GM19099 (cell line): ENCODE measurements around the gene RBBP6.

ENCODE experiments used
- POLR2A ChIP-seq: IDR thresholded peaks from 3 replicates; pipeline ENCODE4 v1.6.1; 2011; ENCODE audit warnings: low read depth; ENCODE audit not compliant: insufficient read length; ENCODE audit errors: extremely low read depth

The RBBP6 gene

GRCh38 chr16:24539295-24539849 lies at the start of gene RBBP6:
RBBP6 (plus strand) TSS chr16:24539566; CDS start chr16:24540627, 1,061 bp downstream.
- TF ChIP-seq POLR2A, result peak; percentile 97

DNA sequence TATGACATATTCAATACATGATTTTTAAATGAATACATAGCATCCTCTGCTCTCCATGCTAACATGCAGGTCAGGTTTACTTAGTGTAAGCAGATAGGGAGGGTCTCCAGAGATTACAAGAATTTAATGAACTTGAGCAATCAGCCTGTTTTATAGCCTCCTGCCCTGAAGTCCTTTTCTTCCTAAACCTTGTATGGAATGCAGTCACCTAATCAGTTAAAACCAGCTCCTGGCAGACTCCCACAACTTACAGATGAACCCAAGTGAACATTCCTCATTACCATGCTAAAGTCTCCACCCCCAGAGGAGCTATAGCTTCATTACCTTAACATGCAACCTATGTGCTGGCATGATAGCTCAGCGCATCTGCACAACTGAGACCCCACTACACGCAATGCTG lies 48.5 kb upstream of the RBBP6 start:
- no peak for TF ChIP-seq POLR2A

- no peak for TF ChIP-seq POLR2A
These were observed 47.6 kb upstream of the RBBP6 start for GRCh38 chr16:24491731-24492130.

GRCh38 chr16:24493821-24494220 lies 45.5 kb upstream of the RBBP6 start:
- no peak for TF ChIP-seq POLR2A

DNA sequence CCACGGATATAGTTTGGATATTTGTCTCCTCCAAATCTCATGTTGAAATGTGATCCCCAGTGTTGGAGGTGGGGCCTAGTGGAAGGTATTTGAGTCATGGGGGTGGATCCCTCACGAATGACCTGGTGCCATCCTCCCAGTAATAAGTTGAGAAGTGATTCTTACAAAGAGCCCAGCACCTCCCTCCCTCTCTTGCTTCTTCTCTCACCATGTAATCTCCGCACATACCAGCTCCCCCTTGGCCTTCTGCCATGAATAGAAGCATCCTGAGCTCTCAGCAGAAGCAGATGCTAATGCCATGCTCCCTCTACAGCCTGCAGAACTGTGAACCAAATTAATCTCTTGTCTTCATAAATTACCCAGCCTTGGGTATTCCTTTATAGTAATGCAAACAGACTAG lies 41.9 kb upstream of the RBBP6 start:
- TF ChIP-seq POLR2A, result no peak

- no peak for TF ChIP-seq POLR2A
These were observed 40.1 kb upstream of the RBBP6 start for GRCh38 chr16:24499193-24499814.

DNA sequence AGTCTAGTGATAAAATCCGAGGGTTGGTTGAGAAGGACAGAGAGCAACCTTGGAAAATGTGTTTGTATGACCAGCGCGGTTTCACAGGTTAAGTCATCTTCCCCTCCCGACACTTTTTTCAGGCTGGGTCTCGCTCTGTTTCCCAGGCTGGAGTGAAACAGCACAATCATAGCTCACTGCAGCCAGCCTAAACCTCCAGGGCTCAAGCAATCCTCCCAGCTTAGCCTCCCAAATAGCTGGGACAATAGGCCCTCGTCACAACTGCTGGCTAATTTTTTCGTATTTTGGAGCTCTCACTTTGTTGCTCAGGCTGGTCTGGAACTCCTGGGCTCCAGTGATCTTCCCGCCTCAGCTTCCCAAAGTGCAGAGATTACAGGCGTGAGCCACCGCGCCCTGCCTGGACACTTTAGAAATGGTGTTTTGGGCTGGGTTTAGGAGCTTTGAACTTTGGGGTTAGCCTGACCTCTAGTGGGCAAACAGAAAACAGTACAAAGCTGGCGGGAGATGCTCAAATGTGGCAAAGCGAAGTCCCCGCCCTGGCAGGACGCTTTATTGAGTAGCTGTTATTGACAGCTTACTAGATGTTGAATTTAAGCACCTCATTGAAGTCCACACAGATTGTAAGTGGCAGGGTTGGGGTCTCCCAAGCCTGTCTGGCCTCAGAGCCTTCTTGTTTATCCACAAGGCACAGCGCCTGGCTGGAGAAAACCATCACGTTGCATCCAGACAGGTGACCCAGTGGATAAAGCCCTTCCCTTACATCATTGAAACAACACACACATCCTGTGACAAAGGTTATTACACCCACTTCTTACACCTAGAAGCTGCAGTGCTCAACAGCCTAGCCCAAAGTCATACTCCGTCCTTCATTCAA lies 34.7 kb upstream of the RBBP6 start:
- TF ChIP-seq POLR2A, result no peak

- TF ChIP-seq POLR2A, result no peak
These were observed 33.4 kb upstream of the RBBP6 start for GRCh38 chr16:24505959-24506358.

- TF ChIP-seq POLR2A, result no peak
These were observed 31.3 kb upstream of the RBBP6 start for GRCh38 chr16:24507959-24508480.

- no peak for TF ChIP-seq POLR2A
These were observed 30.8 kb upstream of the RBBP6 start for GRCh38 chr16:24508614-24509013.

- no peak for TF ChIP-seq POLR2A
These were observed 29.8 kb upstream of the RBBP6 start for GRCh38 chr16:24509536-24509935.

DNA sequence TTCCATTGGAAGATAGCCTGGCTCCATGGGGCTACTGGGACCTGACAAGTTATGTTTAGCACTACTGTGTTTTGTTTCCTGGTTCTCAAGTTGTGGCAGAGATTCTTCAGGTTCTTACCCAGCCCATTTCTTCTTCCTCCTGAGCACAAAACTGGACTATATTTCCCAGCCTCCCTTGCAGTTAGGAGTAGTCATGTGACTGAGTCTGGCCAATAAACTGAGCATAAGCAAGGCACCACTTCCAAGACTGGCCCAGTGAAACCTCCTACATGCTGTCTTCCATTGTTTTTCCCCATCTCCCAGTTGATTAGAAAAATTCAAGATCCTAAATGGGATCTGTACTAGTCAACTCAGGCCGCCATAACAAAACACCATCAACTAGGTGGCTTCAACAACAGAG lies 28.2 kb upstream of the RBBP6 start:
- no peak for TF ChIP-seq POLR2A

GRCh38 chr16:24511792-24512191 lies 27.6 kb upstream of the RBBP6 start:
- no peak for TF ChIP-seq POLR2A

GRCh38 chr16:24514096-24514495 lies 25.3 kb upstream of the RBBP6 start:
- no peak for TF ChIP-seq POLR2A

GRCh38 chr16:24515186-24515585 lies 24.2 kb upstream of the RBBP6 start:
- TF ChIP-seq POLR2A, result no peak
